Kidney epithelial cell (primary cell): ENCODE data around the gene ATP8A2. TPM values are rescaled to one million over a fixed set of nuclear protein-coding genes. Genes with fewer than 3 reads are reported as not detected.
A peak's percentile ranks its signal among the peaks of the same experiment; 100 is the strongest.

Source experiments
- DNase-seq: peaks from one replicate; pipeline ENCODE4 v3.0.0-alpha.2; 2010; ENCODE audit warnings: low read depth
- H3K27me3 ChIP-seq: 2 replicates; pipeline ENCODE4 v1.6.0; 2011; ENCODE audit warnings: low read length; ENCODE audit not compliant: control insufficient read depth, insufficient read depth
- H3K36me3 ChIP-seq: 2 replicates; pipeline ENCODE4 v1.5.1; 2011; ENCODE audit warnings: low read length; ENCODE audit not compliant: control insufficient read depth, insufficient read depth
- H3K4me3 ChIP-seq: 2 replicates; pipeline ENCODE4 v1.5.1; 2011; ENCODE audit warnings: low read depth, mild to moderate bottlenecking, control low read depth, low read length
- total RNA-seq: library from RNA; depleted of rRNA; stranded (reverse); fragments of >200 nt; gene quantifications from 2 replicates; pipeline ENCODE4 v1.2.3, GENCODE V29; 2015
- TF ChIP-seq, protein P1 (sequence below): IDR thresholded peaks from 2 replicates; pipeline ENCODE4 v1.5.1; 2011; ENCODE audit warnings: mild to moderate bottlenecking, moderate library complexity, low read length, control low read depth, inconsistent platforms; ENCODE audit not compliant: insufficient read depth, poor library complexity, severe bottlenecking

The ATP8A2 gene
- total RNA-seq, 1 donor from 2014 or later: 3.8 TPM

DNA sequence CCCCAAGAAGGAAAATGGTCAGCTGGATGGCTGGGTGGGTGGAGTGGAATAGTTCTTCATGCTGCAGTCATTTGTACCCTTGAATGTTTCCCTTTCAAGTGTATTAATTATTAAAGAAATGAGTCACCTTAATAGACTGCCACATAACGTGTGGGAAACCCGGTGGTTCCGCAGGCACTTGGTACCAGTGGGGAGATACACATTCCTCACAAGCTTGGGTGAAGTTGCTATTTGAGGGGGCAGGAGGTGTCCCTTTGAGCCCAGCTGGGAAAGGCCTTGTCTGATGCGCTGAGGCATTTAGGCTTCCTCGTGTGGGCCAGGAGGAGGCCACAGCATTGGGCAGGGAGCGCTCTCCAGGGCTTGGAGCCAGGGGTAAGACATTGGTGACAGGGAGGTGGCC is 57.7 kb downstream of the ATP8A2 start:
- TF ChIP-seq, protein P1, sequence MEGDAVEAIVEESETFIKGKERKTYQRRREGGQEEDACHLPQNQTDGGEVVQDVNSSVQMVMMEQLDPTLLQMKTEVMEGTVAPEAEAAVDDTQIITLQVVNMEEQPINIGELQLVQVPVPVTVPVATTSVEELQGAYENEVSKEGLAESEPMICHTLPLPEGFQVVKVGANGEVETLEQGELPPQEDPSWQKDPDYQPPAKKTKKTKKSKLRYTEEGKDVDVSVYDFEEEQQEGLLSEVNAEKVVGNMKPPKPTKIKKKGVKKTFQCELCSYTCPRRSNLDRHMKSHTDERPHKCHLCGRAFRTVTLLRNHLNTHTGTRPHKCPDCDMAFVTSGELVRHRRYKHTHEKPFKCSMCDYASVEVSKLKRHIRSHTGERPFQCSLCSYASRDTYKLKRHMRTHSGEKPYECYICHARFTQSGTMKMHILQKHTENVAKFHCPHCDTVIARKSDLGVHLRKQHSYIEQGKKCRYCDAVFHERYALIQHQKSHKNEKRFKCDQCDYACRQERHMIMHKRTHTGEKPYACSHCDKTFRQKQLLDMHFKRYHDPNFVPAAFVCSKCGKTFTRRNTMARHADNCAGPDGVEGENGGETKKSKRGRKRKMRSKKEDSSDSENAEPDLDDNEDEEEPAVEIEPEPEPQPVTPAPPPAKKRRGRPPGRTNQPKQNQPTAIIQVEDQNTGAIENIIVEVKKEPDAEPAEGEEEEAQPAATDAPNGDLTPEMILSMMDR: no peak
- Histone ChIP-seq H3K27me3 (no peaks in the 10 kb centered on the region), H3K4me3 (no peak overlapping the region), H3K36me3 (no peaks in the 10 kb centered on the region)
- peak; percentile 77 for DNase-seq

GRCh38 chr13:25432691-25433090 is 60.9 kb downstream of the ATP8A2 start:
- no peaks in the 10 kb centered on the region for H3K27me3 ChIP-seq
- no peaks in the 10 kb centered on the region for H3K36me3 ChIP-seq
- TF ChIP-seq, protein P1: no peak
- no peak overlapping the region for H3K4me3 ChIP-seq
- DNase-seq: no peak

DNA sequence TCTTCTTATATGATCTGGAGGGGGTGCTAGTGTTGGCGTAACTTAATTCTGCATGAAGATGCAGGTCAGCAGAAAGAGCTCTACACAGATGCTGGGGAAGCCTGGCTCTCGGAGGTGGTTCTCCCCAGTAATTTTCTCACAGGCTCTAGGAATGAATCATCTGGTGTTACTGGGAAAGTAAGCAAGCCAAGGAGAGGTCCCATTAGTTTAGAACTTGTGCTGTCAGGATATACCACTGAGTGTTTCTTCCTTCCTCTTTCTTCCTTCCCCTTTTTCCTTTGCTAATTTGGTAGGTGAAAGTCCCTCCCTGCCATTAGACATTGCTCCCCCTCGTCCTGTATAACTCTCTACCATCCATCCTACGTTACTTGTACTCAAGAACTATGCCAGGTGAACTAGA is 68.3 kb downstream of the ATP8A2 start:
- Histone ChIP-seq H3K36me3 (no peaks in the 10 kb centered on the region), H3K4me3 (no peak overlapping the region), H3K27me3 (no peaks in the 10 kb centered on the region)
- DNase-seq: no peak
- TF ChIP-seq, protein P1: no peak

DNA sequence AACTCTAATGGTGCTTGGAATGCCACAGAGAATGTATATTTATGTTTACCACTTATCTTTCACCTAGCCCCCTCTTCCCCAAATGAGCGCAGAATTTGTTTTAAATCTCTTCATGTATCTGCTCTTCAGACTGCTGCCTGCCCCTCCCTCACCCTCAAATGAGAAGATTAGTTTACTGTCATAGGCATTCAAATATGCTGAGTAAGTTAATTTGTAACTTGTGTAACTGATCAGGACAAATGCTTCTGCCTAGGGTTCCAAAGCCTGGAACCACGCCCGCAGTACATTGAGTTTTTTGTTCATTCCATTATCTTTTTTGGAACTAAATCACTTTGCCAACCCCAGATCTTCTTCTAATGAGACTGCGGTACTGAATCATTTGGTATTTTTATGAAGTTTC is 74.5 kb downstream of the ATP8A2 start:
- DNase-seq: no peak
- Histone ChIP-seq H3K4me3 (no peak overlapping the region), H3K27me3 (peaks cover 2% of the 10 kb centered on the region)

GRCh38 chr13:25447396-25447795 is 75.6 kb downstream of the ATP8A2 start:
- no peak for DNase-seq
- H3K36me3 ChIP-seq: no peaks in the 10 kb centered on the region
- TF ChIP-seq, protein P1: no peak
- peaks cover 2% of the 10 kb centered on the region for H3K27me3 ChIP-seq
- H3K4me3 ChIP-seq: no peak overlapping the region

More for the DNA sequence above, 74.5 kb downstream of the ATP8A2 start:
- H3K36me3 ChIP-seq: no peaks in the 10 kb centered on the region
- TF ChIP-seq, protein P1: no peak

DNA sequence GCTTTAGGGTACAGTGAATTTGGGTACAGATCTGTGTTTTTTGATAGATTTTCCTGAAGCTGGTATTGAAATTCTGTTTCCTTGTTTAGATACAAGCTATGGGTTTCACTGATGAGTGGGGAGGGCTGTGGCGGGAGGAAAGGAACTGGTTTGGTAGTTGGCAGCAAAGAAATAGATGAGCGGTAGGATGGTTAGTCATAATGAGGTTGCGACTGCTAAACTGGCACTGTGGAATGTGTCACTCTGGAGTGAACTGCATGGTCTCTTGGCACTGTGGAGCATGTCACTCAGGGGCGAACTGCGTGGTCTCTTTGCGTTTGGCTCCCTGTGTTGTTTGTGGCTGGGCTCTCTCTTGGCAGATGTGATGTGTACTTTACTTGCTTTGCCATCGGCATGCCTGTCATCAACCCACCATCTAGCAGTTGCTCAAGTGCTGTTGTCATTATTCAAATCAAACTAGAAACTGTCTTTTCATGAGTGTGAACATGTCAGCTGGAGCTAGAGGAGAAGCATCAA is 82.1 kb downstream of the ATP8A2 start:
- no peaks in the 10 kb centered on the region for H3K27me3 ChIP-seq
- no peaks in the 10 kb centered on the region for H3K36me3 ChIP-seq
- no peak overlapping the region for H3K4me3 ChIP-seq
- DNase-seq: no peak
- TF ChIP-seq, protein P1: no peak
